Neural crest cell (in vitro differentiated cells): ENCODE measurements around the gene OR4X1. TPM values are rescaled to one million over a fixed set of nuclear protein-coding genes. Genes with fewer than 3 reads are reported as not detected.

Source experiments
- DNase-seq: peaks from one replicate; pipeline ENCODE4 v3.0.0; 2021; ENCODE audit warnings: low read depth, mixed read lengths, low spot score
- H3K27ac Mint-ChIP-seq: one replicate; pipeline ENCODE4 v1.8.0; 2021; ENCODE audit warnings: mild to moderate bottlenecking, mixed read lengths; ENCODE audit not compliant: unreplicated experiment
- H3K27me3 Mint-ChIP-seq: 2 replicates; pipeline ENCODE4 v1.8.0; 2021; ENCODE audit warnings: low read depth, mild to moderate bottlenecking, mixed read lengths
- H3K36me3 Mint-ChIP-seq: 2 replicates; pipeline ENCODE4 v1.8.0; 2021; ENCODE audit warnings: low read depth, mild to moderate bottlenecking, mixed read lengths
- H3K4me1 Mint-ChIP-seq: 2 replicates; pipeline ENCODE4 v1.8.0; 2021; ENCODE audit warnings: mixed read lengths
- H3K4me3 Mint-ChIP-seq: one replicate; pipeline ENCODE4 v1.8.0; 2021; ENCODE audit warnings: mild to moderate bottlenecking, mixed read lengths
- H3K9me3 Mint-ChIP-seq: 2 replicates; pipeline ENCODE4 v1.8.0; 2021; ENCODE audit warnings: mixed read lengths
- CTCF ChIP-seq: fragments of 200-600 bp; sonication (generic); conservative IDR thresholded peaks from 2 replicates; pipeline ENCODE4 v1.5.0; 2021; ENCODE audit warnings: antibody characterized with exemption, mild to moderate bottlenecking
- total RNA-seq: library from RNA; stranded (reverse); gene quantifications from 2 replicates; pipeline ENCODE4 v1.2.1, GENCODE V29; 2021

The OR4X1 gene
- total RNA-seq, 1 donor from 2014 or later: not detected

DNA sequence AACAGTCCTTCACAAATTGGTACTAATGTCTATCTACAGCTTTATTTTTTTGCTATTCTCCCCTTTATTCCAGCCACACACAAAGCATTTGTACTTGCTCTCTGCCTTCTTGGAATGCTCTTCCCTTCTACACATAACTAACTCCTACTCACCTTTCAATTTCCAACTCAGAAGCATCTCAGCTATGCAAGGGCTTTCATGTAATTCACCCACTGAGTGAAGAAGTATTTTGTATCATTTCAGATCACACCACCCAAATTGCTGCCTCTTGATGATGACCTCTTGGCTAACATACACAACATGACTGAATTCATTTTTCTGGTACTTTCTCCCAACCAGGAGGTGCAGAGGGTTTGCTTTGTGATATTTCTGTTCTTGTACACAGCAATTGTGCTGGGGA lies 18.9 kb upstream of the OR4X1 start, which contains the start of gene OR4X2:
OR4X2 (plus strand) TSS at position 301 of the 400 bp plus-strand sequence; CDS start at position 301, 0 bp downstream.
- H3K36me3 Mint-ChIP-seq: peaks cover 3% of the 10 kb centered on the region
- no peak for DNase-seq
- H3K4me1 Mint-ChIP-seq: no peaks in the 10 kb centered on the region
- no peak for TF ChIP-seq CTCF
- no peak within 1 kb of the TSS for H3K27ac Mint-ChIP-seq
- H3K9me3 Mint-ChIP-seq: peaks cover 33% of the 10 kb centered on the region
- no peaks in the 10 kb centered on the region for H3K27me3 Mint-ChIP-seq
- H3K4me3 Mint-ChIP-seq: no peak within 1 kb of the TSS

DNA sequence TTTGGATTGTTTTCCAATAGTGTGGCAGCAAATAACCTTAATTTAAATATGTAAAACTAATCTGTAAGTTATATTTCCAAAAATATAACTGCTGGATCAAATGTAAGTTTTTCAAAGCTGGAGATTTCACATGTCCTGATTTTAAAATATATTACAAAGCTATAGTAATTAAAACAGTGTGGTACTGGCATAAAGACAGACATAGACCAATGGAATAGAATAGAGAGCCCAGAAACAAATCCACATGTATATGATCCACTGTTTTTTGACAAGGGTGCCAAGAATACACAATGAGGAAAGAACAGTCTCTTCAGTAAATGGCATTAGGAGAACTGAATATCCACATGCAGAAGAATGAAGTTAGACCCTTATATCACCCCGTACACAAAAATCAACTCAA lies 14.8 kb upstream of the OR4X1 start:
- TF ChIP-seq CTCF: no peak
- H3K9me3 Mint-ChIP-seq: peaks cover 24% of the 10 kb centered on the region
- H3K36me3 Mint-ChIP-seq: no peaks in the 10 kb centered on the region

GRCh38 chr11:48261600-48261999 lies 2.1 kb upstream of the OR4X1 start:
- no peak for DNase-seq
- peaks cover 19% of the 10 kb centered on the region for H3K9me3 Mint-ChIP-seq
- H3K27ac Mint-ChIP-seq: no peak overlapping the region
- no peaks in the 10 kb centered on the region for H3K27me3 Mint-ChIP-seq
- H3K36me3 Mint-ChIP-seq: no peaks in the 10 kb centered on the region
- no peak overlapping the region for H3K4me3 Mint-ChIP-seq
- no peaks in the 10 kb centered on the region for H3K4me1 Mint-ChIP-seq
- TF ChIP-seq CTCF: no peak

More for the DNA sequence above, 14.8 kb upstream of the OR4X1 start:
- Mint-ChIP-seq H3K27me3 (no peaks in the 10 kb centered on the region), H3K4me1 (no peaks in the 10 kb centered on the region), H3K27ac (no peak overlapping the region), H3K4me3 (no peak overlapping the region)
- no peak for DNase-seq

- no peaks in the 10 kb centered on the region for H3K36me3 Mint-ChIP-seq
- H3K27me3 Mint-ChIP-seq: no peaks in the 10 kb centered on the region
- peaks cover 15% of the 10 kb centered on the region for H3K9me3 Mint-ChIP-seq
- H3K4me1 Mint-ChIP-seq: no peaks in the 10 kb centered on the region
- no peak overlapping the region for H3K4me3 Mint-ChIP-seq
- no peak for DNase-seq
- TF ChIP-seq CTCF: no peak
- H3K27ac Mint-ChIP-seq: no peak overlapping the region
Observed at GRCh38 chr11:48270621-48271020, 7.0 kb downstream of the OR4X1 start.

DNA sequence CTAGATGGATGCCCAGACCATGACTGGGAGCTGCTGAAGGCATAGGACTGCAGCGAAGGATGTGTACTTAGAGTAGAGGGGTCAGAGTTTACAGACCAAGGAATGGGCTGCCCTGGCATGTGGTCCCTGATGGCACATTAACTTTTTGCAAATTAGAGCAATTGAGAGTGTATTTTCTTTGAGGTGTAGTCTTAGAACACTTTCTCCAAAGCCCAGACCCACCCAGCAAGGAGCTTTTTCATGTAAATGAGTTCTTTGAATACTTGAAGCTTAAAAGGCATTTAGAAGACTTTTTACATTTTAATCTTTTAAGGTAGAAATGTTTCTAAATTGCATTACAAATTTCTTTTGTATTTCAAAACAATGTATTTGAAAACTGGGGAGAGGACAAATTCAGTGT lies 8.9 kb downstream of the OR4X1 start:
- Mint-ChIP-seq H3K4me3 (no peak overlapping the region), H3K4me1 (no peaks in the 10 kb centered on the region), H3K9me3 (peaks cover 13% of the 10 kb centered on the region), H3K27ac (no peak overlapping the region), H3K27me3 (no peaks in the 10 kb centered on the region), H3K36me3 (no peaks in the 10 kb centered on the region)
- no peak for TF ChIP-seq CTCF
- no peak for DNase-seq

GRCh38 chr11:48305923-48306322 lies 42.3 kb downstream of the OR4X1 start, which contains the start of gene OR4S1:
Gene OR4S1, plus strand, starts transcription at chr11:48306223. Its CDS starts 0 bp downstream, at chr11:48306223.
- Mint-ChIP-seq H3K9me3 (peaks cover 23% of the 10 kb centered on the region), H3K27ac (no peak within 1 kb of the TSS)
- no peak for TF ChIP-seq CTCF

More at GRCh38 chr11:48305923-48306322, 42.3 kb downstream of the OR4X1 start, which contains the start of gene OR4S1:
- Mint-ChIP-seq H3K4me1 (no peaks in the 10 kb centered on the region), H3K27me3 (no peaks in the 10 kb centered on the region), H3K4me3 (no peak within 1 kb of the TSS), H3K36me3 (no peaks in the 10 kb centered on the region)
- no peak for DNase-seq
